Breast epithelium (tissue), 3 donors: ENCODE results near the gene THSD7B.

Source experiments
- CTCF ChIP-seq, 3 donors: fragments of 450-650 bp; IDR thresholded peaks; one replicate each; pipeline ENCODE4 v1.5.1; 2016 to 2017; ENCODE audit warnings: antibody characterized with exemption in 3 of 3, mild to moderate bottlenecking in 3 of 3, moderate library complexity in 3 of 3
- POLR2A ChIP-seq: fragments of 450-650 bp; IDR thresholded peaks from one replicate; pipeline ENCODE4 v1.6.1; 2016; ENCODE audit warnings: antibody characterized with exemption, mild to moderate bottlenecking, moderate library complexity
- POLR2AphosphoS5 ChIP-seq, 3 donors: sonication (generic); formaldehyde crosslinking; IDR thresholded peaks; one replicate each; pipeline ENCODE4 v1.6.1; 2017; ENCODE audit warnings: antibody characterized with exemption in 3 of 3

GRCh38 chr2:137708311-137708710 lies 943.0 kb downstream of the THSD7B start:
- TF ChIP-seq CTCF (IDR thresholded peaks at IDR 0.05) (no peak), POLR2AphosphoS5 (IDR thresholded peaks at IDR 0.05) (no peak), POLR2A (no peak)
